Pancreas (tissue), 10 donors: ENCODE measurements around the gene KLF7. TPM values are rescaled to one million over a fixed set of nuclear protein-coding genes. Genes with fewer than 3 reads are reported as not detected.

Source experiments
- ATAC-seq, 4 donors: fragments of 200-7000 bp; cut with Tn5 transposase; one replicate each; pipeline versions ENCODE4 v1.8.0 to v1.9.1; 2020; ENCODE audit warnings: mild to moderate bottlenecking in 4 of 4, moderate library complexity in 4 of 4
- DNase-seq, 6 donors: peaks; one replicate each; pipeline ENCODE4 v3.0.0-alpha.2; 2020
- FAIRE-seq: peaks from 2 replicates; lab custom pipeline; 2012; peaks lifted over from hg19 to GRCh38; lab: Jason Lieb, UNC
- H3K27ac ChIP-seq, 4 donors: fragments of 200-600 bp; sonication (generic); 1 replicate in 3 of 4; 2 replicates in 1 of 4; pipeline versions ENCODE4 v1.5.0 to v1.8.0; 2020
- H3K27me3 ChIP-seq, 4 donors: fragments of 200-600 bp; one replicate each; pipeline ENCODE4 v1.8.0; 2021
- H3K36me3 ChIP-seq, 3 donors: fragments of 200-600 bp; sonication (generic) in 1 of 3; one replicate each; pipeline versions ENCODE4 v1.5.0 to v1.8.0; 2020 to 2021
- H3K4me1 ChIP-seq, 3 donors: fragments of 200-600 bp; one replicate each; pipeline ENCODE4 v1.8.0; 2021
- H3K4me3 ChIP-seq, 4 donors: fragments of 200-600 bp; sonication (generic) in 2 of 4; one replicate each; pipeline versions ENCODE4 v1.5.0 to v1.8.0; 2020 to 2021
- H3K9me3 ChIP-seq, 4 donors: fragments of 200-600 bp; one replicate each; pipeline ENCODE4 v1.8.0; 2021
- CTCF ChIP-seq, 4 donors: fragments of 200-600 bp; sonication (generic) in 3 of 4; IDR thresholded peaks; one replicate each; pipeline versions ENCODE4 v1.5.0 to v1.8.0; 2021; ENCODE audit warnings: antibody characterized with exemption in 4 of 4
- WGBS, 2 donors: extraction: QIAGEN DNeasy Blood & Tissue Kit; methylation state at CpG; one replicate each; pipeline ENCODE4 v1.1.7; 2013; 5-methylcytosine and 5-hydroxymethylcytosine counted together
- intact Hi-C, 3 donors: fragments of 100-400 bp; cut with DNase I; formaldehyde crosslinking; loops; one replicate each; pipeline versions ENCODE4 v1.11.1 to v1.14.2; 2022
- polyA plus RNA-seq, 2 donors: library from polyadenylated mRNA; stranded (reverse); fragments of 200-250 nt; gene quantifications; one replicate each; pipeline ENCODE4 v1.2.3, GENCODE V29; 2013
- total RNA-seq, 6 donors: library from RNA; stranded (reverse); fragmentation: NEBNext Ultra II Directional in 4 of 6; extraction: Animal tissue kit (Norgen Biotek cat#: 25700) in 4 of 6; gene quantifications; one replicate each; pipeline versions ENCODE4 v1.2.1 to v1.2.4, GENCODE V29; 2021 to 2023
- donor health status: healthy with polysubstance abuse.
- donor health status: DM: no; HTN: no; CAD: no; lungs with moderate emphysema.
- donor health status: DM: no; HTN: no; CAD: no.
- donor health status: control.
- donor health status: control.
- donor health status: Bipolar disorder and iron deficiency.
- donor health status: DM: yes; HTN: yes; CAD: no.
- donor health status: DM: no; HTN: no; CAD: no.
- donor health status: DM: no; HTN: no; CAD: no.
- donor health status: DM: yes; HTN: yes; CAD: no.

KLF7 gene
- total and polyA plus RNA-seq, 8 donors: 2.4 to 15.0 (median 5.6) TPM

- no peaks in the 10 kb centered on the region for H3K27me3 ChIP-seq
- no peaks in the 10 kb centered on the region for H3K36me3 ChIP-seq
- no peak for TF ChIP-seq CTCF (IDR thresholded peaks at IDR 0.05)
- intact Hi-C loops: no loop called here
- H3K4me1 ChIP-seq: peaks cover 0 to 6% (median 0%) of the 10 kb centered on the region in 3 donors
- ATAC-seq (no peak), DNase-seq (no peak), FAIRE-seq (no peak)
- H3K4me3 ChIP-seq: no peak overlapping the region
- no peaks in the 10 kb centered on the region for H3K9me3 ChIP-seq
- no peak overlapping the region for H3K27ac ChIP-seq
Observed at GRCh38 chr2:207140265-207140664, 25.5 kb downstream of the KLF7 start.

GRCh38 chr2:207139552-207139951 lies 26.2 kb downstream of the KLF7 start:
- intact Hi-C loops: no loop called here
- H3K27me3 ChIP-seq: no peaks in the 10 kb centered on the region
- no peak overlapping the region for H3K4me3 ChIP-seq
- FAIRE-seq (no peak), DNase-seq (no peak), ATAC-seq (no peak)
- no peaks in the 10 kb centered on the region for H3K9me3 ChIP-seq
- no peak for TF ChIP-seq CTCF (IDR thresholded peaks at IDR 0.05)
- H3K4me1 ChIP-seq: peaks cover 0 to 6% (median 0%) of the 10 kb centered on the region in 3 donors
- WGBS, 2 donors: 88 to 91% methylated on average over 4 of the region's 4 CpGs
- no peak overlapping the region for H3K27ac ChIP-seq
- H3K36me3 ChIP-seq: no peaks in the 10 kb centered on the region

GRCh38 chr2:207138627-207139297 lies 27.0 kb downstream of the KLF7 start:
- Histone ChIP-seq H3K4me3 (no peak overlapping the region), H3K27me3 (no peaks in the 10 kb centered on the region), H3K4me1 (peaks cover 0 to 6% (median 0%) of the 10 kb centered on the region in 3 donors), H3K27ac (no peak overlapping the region), H3K36me3 (no peaks in the 10 kb centered on the region), H3K9me3 (no peaks in the 10 kb centered on the region)
- TF ChIP-seq CTCF (IDR thresholded peaks at IDR 0.05): no peak
- 75 to 79% methylated on average over 9 of the region's 9 CpGs for WGBS, 2 donors
- FAIRE-seq (no peak), DNase-seq (no peak), ATAC-seq (no peak)
- intact Hi-C loops: no loop called here

- no peak for FAIRE-seq
- peaks cover 0 to 6% (median 0%) of the 10 kb centered on the region in 3 donors for H3K4me1 ChIP-seq
Observed at GRCh38 chr2:207137596-207138337, 28.0 kb downstream of the KLF7 start.

More at GRCh38 chr2:207137596-207138337, 28.0 kb downstream of the KLF7 start:
- intact Hi-C loops: no loop called here
- DNase-seq: no peak
- no peak for TF ChIP-seq CTCF (IDR thresholded peaks at IDR 0.05)
- Histone ChIP-seq H3K9me3 (no peaks in the 10 kb centered on the region), H3K27me3 (no peaks in the 10 kb centered on the region), H3K27ac (no peak overlapping the region), H3K4me3 (no peak overlapping the region), H3K36me3 (no peaks in the 10 kb centered on the region)
- ATAC-seq: no peak
- WGBS, 2 donors: 64 to 71% methylated on average over 2 of the region's 2 CpGs
